GM12878 (cell line): ENCODE data around the gene NR1D1. TPM values are rescaled to one million over a fixed set of nuclear protein-coding genes. Genes with fewer than 3 reads are reported as not detected.

Source experiments
- ATAC-seq: fragments of 200-7000 bp; cut with Tn5 transposase; 3 replicates; pipeline ENCODE4 v1.9.1; 2020; ENCODE audit warnings: mild to moderate bottlenecking, moderate library complexity
- BruUV-seq: library from RNA; stranded (reverse); fragments of 400-500 nt; replicated peaks from 2 replicates; lab custom pipeline; 2021; lab: Mats Ljungman, UMichigan
- CTCF ChIA-PET: fragments of 300-600 bp; sonication (Branson Sonifier 250); formaldehyde crosslinking; extraction: SDS; loops from one replicate; lab custom pipeline; 2021; ENCODE audit warnings: inconsistent platforms; lab: Yijun Ruan, JAX
- POLR2A ChIA-PET: fragments of 350-600 bp; formaldehyde crosslinking; extraction: SDS; loops from one replicate; lab custom pipeline; 2021; ENCODE audit warnings: inconsistent platforms; lab: Charles Lee
- RAD21 ChIA-PET: fragments of 300-600 bp; sonication (Branson Sonifier 250); formaldehyde crosslinking; loops from one replicate; lab custom pipeline; 2023; ENCODE audit warnings: antibody characterized with exemption; ENCODE audit not compliant: unreplicated experiment; lab: Charles Lee
- SMC1A ChIA-PET: fragments of 300-600 bp; sonication (Branson Sonifier 250); formaldehyde crosslinking; loops from one replicate; lab custom pipeline; 2023; ENCODE audit not compliant: unreplicated experiment, uncharacterized antibody; lab: Charles Lee
- DNase-seq: peaks from one replicate; pipeline ENCODE4 v3.0.0-alpha.2; 2011; ENCODE audit warnings: low read depth, low spot score
- FAIRE-seq: peaks from 3 replicates; lab custom pipeline; 2011; peaks lifted over from hg19 to GRCh38; lab: Jason Lieb, UNC
- H2AFZ ChIP-seq: 2 replicates; pipeline ENCODE4 v1.6.0; 2011; ENCODE audit warnings: low read depth, low read length, control low read depth; ENCODE audit not compliant: control insufficient read depth
- H3K27ac ChIP-seq: 2 replicates; pipeline ENCODE4 v1.5.1; 2011; ENCODE audit warnings: control low read depth; ENCODE audit not compliant: control insufficient read depth, insufficient read depth
- H3K27me3 ChIP-seq, 2 experiments: replicated peaks in 1 of 2; 2 replicates each; pipeline versions ENCODE4 v1.6.0 to v1.6.1; 2011; ENCODE audit warnings: low read length in 1 of 2; ENCODE audit not compliant: control insufficient read depth in 2 of 2, insufficient read depth in 2 of 2
- H3K36me3 ChIP-seq, 2 experiments: 2 replicates each; pipeline ENCODE4 v1.5.1; 2011; ENCODE audit warnings: low read length in 1 of 2; ENCODE audit not compliant: control insufficient read depth in 2 of 2, insufficient read depth in 2 of 2
- H3K4me1 ChIP-seq: 2 replicates; pipeline ENCODE4 v1.6.1; 2011; ENCODE audit warnings: mild to moderate bottlenecking, low read length, moderate library complexity, mixed read lengths; ENCODE audit not compliant: control insufficient read depth, insufficient read depth
- H3K4me2 ChIP-seq: 2 replicates; pipeline ENCODE4 v1.6.0; 2011; ENCODE audit warnings: control low read depth; ENCODE audit not compliant: control insufficient read depth, insufficient read depth
- H3K4me3 ChIP-seq: fragments of 200-600 bp; sonication (generic); 2 replicates; pipeline ENCODE4 v1.5.1; 2016
- H3K79me2 ChIP-seq: 2 replicates; pipeline ENCODE4 v1.6.0; 2011; ENCODE audit warnings: low read length; ENCODE audit not compliant: control insufficient read depth, insufficient read depth
- H3K9ac ChIP-seq: 2 replicates; pipeline ENCODE4 v1.8.0; 2011; ENCODE audit warnings: low read length, control low read depth, mixed read lengths; ENCODE audit not compliant: control insufficient read depth, insufficient read depth
- H3K9me3 ChIP-seq: replicated peaks from 3 replicates; pipeline ENCODE4 v1.5.1; 2011; ENCODE audit warnings: mild to moderate bottlenecking, low read length; ENCODE audit not compliant: control insufficient read depth, insufficient read depth
- H4K20me1 ChIP-seq: 2 replicates; pipeline ENCODE4 v1.6.0; 2011; ENCODE audit not compliant: control insufficient read depth, insufficient read depth
- CBX3 ChIP-seq: fragments of 200-600 bp; sonication (generic); IDR thresholded peaks from 2 replicates; pipeline ENCODE4 v1.6.1; 2016; ENCODE audit warnings: low read depth, borderline replicate concordance
- CEBPB ChIP-seq, 2 experiments: fragments of 150-350 bp in 1 of 2; IDR thresholded peaks; 2 replicates each; pipeline ENCODE4 v1.6.1; 2012 to 2014; ENCODE audit warnings: low read depth in 2 of 2, low read length in 2 of 2, borderline replicate concordance in 1 of 2, inconsistent platforms in 1 of 2
- EED ChIP-seq: sonication (generic); IDR thresholded peaks from 2 replicates; pipeline ENCODE4 v1.6.1; 2016; ENCODE audit warnings: antibody characterized with exemption, low read depth
- KAT2A ChIP-seq: conservative IDR thresholded peaks from 2 replicates; pipeline ENCODE4 v1.6.1; 2011; ENCODE audit warnings: low read depth, low read length; ENCODE audit not compliant: control insufficient read depth
- MEF2A ChIP-seq: IDR thresholded peaks from 2 replicates; pipeline ENCODE4 v1.6.1; 2011; ENCODE audit warnings: low read depth, mild to moderate bottlenecking, low read length, moderate library complexity; ENCODE audit not compliant: insufficient read depth
- NR2F1 ChIP-seq: fragments of 450-650 bp; conservative IDR thresholded peaks from 2 replicates; pipeline ENCODE4 v1.6.1; 2017; ENCODE audit warnings: mild to moderate bottlenecking
- SIN3A ChIP-seq: IDR thresholded peaks from 2 replicates; pipeline ENCODE4 v1.6.1; 2012; ENCODE audit warnings: low read depth, low read length, improper control_type of control experiment
- SUPT20H ChIP-seq: IDR thresholded peaks from 2 replicates; pipeline ENCODE4 v1.6.1; 2011; ENCODE audit warnings: low read depth, mild to moderate bottlenecking, low read length, moderate library complexity, borderline replicate concordance; ENCODE audit not compliant: control insufficient read depth
- ZSCAN29 ChIP-seq: fragments of 450-650 bp; IDR thresholded peaks from 2 replicates; pipeline ENCODE4 v1.6.1; 2017; ENCODE audit warnings: mild to moderate bottlenecking, moderate library complexity
- ZZZ3 ChIP-seq: IDR thresholded peaks from 2 replicates; pipeline ENCODE4 v1.6.1; 2011; ENCODE audit warnings: low read depth; ENCODE audit not compliant: control insufficient read depth, insufficient read length
- WGBS: methylation state at CpG from one replicate; pipeline ENCODE4 v1.1.6; 2016; ENCODE audit warnings: low lambda C conversion rate; ENCODE audit not compliant: insufficient replicate concordance, insufficient coverage; ENCODE audit errors: missing lambda C conversion rate; 5-methylcytosine and 5-hydroxymethylcytosine counted together
- in situ Hi-C: fragments of 300-500 bp; cut with MboI; formaldehyde crosslinking; loops from 9 replicates; pipeline ENCODE4 v1.14.3; 2018; ENCODE audit warnings: mixed read lengths
- intact Hi-C: fragments of 100-400 bp; cut with micrococcal nuclease; formaldehyde crosslinking; loops from one replicate; pipeline ENCODE4 v1.14.2; 2022; ENCODE audit not compliant: unreplicated experiment
- polyA plus RNA-seq, 11 experiments: library from polyadenylated mRNA; depleted of rRNA in 4 of 11; unstranded in 6 of 11; stranded (reverse) in 5 of 11; fragments of >200 nt; fragmentation: Nextera tagmentation in 4 of 11; fragmentation: Illumina TruSeq in 1 of 11; extraction: Ambion mirVana in 4 of 11; extraction: Trizol in 1 of 11; gene quantifications; 1 replicate in 1 of 11; 2 replicates in 10 of 11; pipeline versions ENCODE4 v1.2.1 to v1.2.3, GENCODE V29; 2011 to 2016; ENCODE audit warnings: inconsistent platforms in 2 of 11, missing spikeins in 2 of 11, low read depth in 1 of 11
- total RNA-seq, 4 experiments: library from RNA; depleted of rRNA in 3 of 4; stranded (reverse); fragments of >200 nt in 3 of 4; fragmentation: Illumina TruSeq in 1 of 4; extraction: Trizol in 1 of 4; gene quantifications; 2 replicates each; pipeline versions ENCODE4 v1.2.1 to v1.2.3, GENCODE V29; 2013 to 2021
- TF ChIP-seq, protein P1 (sequence below): IDR thresholded peaks from 2 replicates; pipeline ENCODE4 v1.6.1; 2011; ENCODE audit warnings: low read depth, mild to moderate bottlenecking, low read length, moderate library complexity, borderline replicate concordance; ENCODE audit errors: extremely low read depth
- TF ChIP-seq, protein P2 (sequence below): fragments of 450-650 bp; IDR thresholded peaks from 2 replicates; pipeline ENCODE4 v1.6.1; 2016; ENCODE audit warnings: mild to moderate bottlenecking
- TF ChIP-seq, protein P3 (sequence below): fragments of 450-650 bp; IDR thresholded peaks from 2 replicates; pipeline ENCODE4 v1.6.1; 2016; ENCODE audit warnings: mild to moderate bottlenecking

Gene NR1D1
- total and polyA plus RNA-seq, 10 of the 15 experiments (the other 5 are each of a cell fraction or from before 2014, with no cell fraction given): 0.10 to 3.4 (median 0.94) TPM

DNA sequence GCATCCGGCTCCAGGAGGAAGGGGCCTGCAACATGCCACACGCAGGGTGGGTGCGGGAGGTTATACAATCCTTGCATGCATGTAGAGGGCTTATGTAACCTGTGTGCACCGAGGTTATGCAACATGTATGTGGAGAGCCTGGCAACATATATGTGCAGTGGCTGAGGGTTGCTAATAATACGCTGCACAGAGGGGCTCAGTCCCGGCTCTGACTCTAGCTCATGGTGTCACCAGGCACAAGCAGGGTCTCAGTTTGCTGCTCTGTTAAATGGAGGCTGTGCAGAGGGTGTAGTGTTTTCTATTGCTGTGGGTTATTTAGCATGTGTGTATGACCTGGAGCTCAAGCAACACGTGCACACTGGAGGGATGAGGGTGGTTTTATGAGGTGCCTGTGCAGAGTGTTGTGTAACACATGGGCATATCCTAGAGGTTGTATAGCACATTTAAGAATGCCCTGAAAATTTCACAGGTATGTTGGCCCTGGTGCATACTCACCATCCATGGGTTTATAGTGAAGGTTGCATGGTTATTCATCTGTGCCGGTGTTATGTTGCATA is 24.4 kb downstream of the NR1D1 start:
- no peak overlapping the region for H3K4me2 ChIP-seq
- H3K27me3 ChIP-seq: no peaks in the 10 kb centered on the region
- DNase-seq (no peak), ATAC-seq (no peak), FAIRE-seq (no peak)
- BruUV-seq: no TSS peak
- ChIA-PET RAD21 (interaction anchor here (0.6 to 3.8 kb wide), 12 partner anchors 10 to 93 kb away, joined by 3 to 42 read pairs (median 7); partner anchors contain the start of genes CSF3, MED24, NR1D1 and THRA), SMC1A (interaction anchor here (0.8 to 6.4 kb wide), 15 partner anchors 10 to 143 kb away, joined by 3 to 56 read pairs (median 8); partner anchors contain the start of genes MED24, NR1D1, THRA and WIPF2), CTCF (interaction anchor here (0.6 to 4.8 kb wide), 29 partner anchors 9 to 454 kb away, joined by 3 to 142 read pairs (median 5); partner anchors contain the start of genes CSF3, MED24, NR1D1 and THRA)
- in situ Hi-C loops: no loop called here
- no peak overlapping the region for H3K27ac ChIP-seq
- no peaks in the 10 kb centered on the region for H3K79me2 ChIP-seq
- no peak overlapping the region for H3K4me3 ChIP-seq
- WGBS: 69% methylated on average over 8 of the region's 8 CpGs
- TF ChIP-seq SIN3A (no peak), NR2F1 (no peak), KAT2A (no peak), SUPT20H (no peak), ZZZ3 (no peak), CEBPB (IDR thresholded peaks at IDR 0.05; ENCODE audit: borderline replicate concordance in 1 of 2, low read depth in 2 of 2, low read length in 2 of 2) (no peak), ZSCAN29 (no peak), EED (no peak), MEF2A (no peak), CBX3 (no peak)
- TF ChIP-seq, protein P1, sequence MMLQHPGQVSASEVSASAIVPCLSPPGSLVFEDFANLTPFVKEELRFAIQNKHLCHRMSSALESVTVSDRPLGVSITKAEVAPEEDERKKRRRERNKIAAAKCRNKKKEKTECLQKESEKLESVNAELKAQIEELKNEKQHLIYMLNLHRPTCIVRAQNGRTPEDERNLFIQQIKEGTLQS: no peak
- TF ChIP-seq, protein P2, sequence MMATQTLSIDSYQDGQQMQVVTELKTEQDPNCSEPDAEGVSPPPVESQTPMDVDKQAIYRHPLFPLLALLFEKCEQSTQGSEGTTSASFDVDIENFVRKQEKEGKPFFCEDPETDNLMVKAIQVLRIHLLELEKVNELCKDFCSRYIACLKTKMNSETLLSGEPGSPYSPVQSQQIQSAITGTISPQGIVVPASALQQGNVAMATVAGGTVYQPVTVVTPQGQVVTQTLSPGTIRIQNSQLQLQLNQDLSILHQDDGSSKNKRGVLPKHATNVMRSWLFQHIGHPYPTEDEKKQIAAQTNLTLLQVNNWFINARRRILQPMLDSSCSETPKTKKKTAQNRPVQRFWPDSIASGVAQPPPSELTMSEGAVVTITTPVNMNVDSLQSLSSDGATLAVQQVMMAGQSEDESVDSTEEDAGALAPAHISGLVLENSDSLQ: no peak
- TF ChIP-seq, protein P3, sequence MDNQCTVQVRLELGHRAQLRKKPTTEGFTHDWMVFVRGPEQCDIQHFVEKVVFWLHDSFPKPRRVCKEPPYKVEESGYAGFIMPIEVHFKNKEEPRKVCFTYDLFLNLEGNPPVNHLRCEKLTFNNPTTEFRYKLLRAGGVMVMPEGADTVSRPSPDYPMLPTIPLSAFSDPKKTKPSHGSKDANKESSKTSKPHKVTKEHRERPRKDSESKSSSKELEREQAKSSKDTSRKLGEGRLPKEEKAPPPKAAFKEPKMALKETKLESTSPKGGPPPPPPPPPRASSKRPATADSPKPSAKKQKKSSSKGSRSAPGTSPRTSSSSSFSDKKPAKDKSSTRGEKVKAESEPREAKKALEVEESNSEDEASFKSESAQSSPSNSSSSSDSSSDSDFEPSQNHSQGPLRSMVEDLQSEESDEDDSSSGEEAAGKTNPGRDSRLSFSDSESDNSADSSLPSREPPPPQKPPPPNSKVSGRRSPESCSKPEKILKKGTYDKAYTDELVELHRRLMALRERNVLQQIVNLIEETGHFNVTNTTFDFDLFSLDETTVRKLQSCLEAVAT: no peak
- TF ChIP-seq, all 136 proteins: peak for 0
- Histone ChIP-seq H3K4me1 (peaks cover 4% of the 10 kb centered on the region; the same call in 1 of the 2 replicates), H3K36me3 (no peaks in the 10 kb centered on the region), H2AFZ (no peak overlapping the region), H4K20me1 (no peaks in the 10 kb centered on the region), H3K9ac (no peak overlapping the region), H3K9me3 (no peaks in the 10 kb centered on the region)
- POLR2A ChIA-PET: interaction anchor here (0.7 to 1.4 kb wide), 5 partner anchors 10 to 192 kb away, joined by 3 to 9 read pairs (median 3); no protein-coding TSS in a partner anchor
- intact Hi-C loops: no loop called here
